Activated T-cell treated with anti-CD3 and anti-CD28 coated beads, Interleukin-2, amount 50 U/mL, for 72 hours (primary cell): ENCODE data around the gene CSF1R. TPM values are rescaled to one million over a fixed set of nuclear protein-coding genes. Genes with fewer than 3 reads are reported as not detected.

ENCODE experiments used
- ATAC-seq, 2 donors: fragments of 150-1000 bp; cut with Tn5 transposase; replicated peaks in 1 of 2; 2 replicates each; pipeline ENCODE4 v1.10.0; 2021; ENCODE audit warnings: moderate library complexity in 2 of 2, mild to moderate bottlenecking in 1 of 2
- DNase-seq, 2 donors: peaks; one replicate each; pipeline ENCODE4 v3.0.0; 2021 to 2022; ENCODE audit warnings: mixed read lengths in 1 of 2
- H3K27ac Mint-ChIP-seq: one replicate; pipeline ENCODE4 v1.8.0; 2022; ENCODE audit warnings: mild to moderate bottlenecking, moderate library complexity, mixed read lengths
- H3K27me3 Mint-ChIP-seq: one replicate; pipeline ENCODE4 v1.8.0; 2022; ENCODE audit warnings: low read depth, mixed read lengths
- H3K36me3 Mint-ChIP-seq, 2 donors: one replicate each; pipeline ENCODE4 v1.8.0; 2022; ENCODE audit warnings: mixed read lengths in 2 of 2, mild to moderate bottlenecking in 1 of 2; ENCODE audit not compliant: insufficient read depth in 2 of 2
- H3K4me1 Mint-ChIP-seq: one replicate; pipeline ENCODE4 v1.8.0; 2022; ENCODE audit warnings: low read depth, mixed read lengths
- H3K4me3 Mint-ChIP-seq, 2 donors: one replicate each; pipeline ENCODE4 v1.8.0; 2022; ENCODE audit warnings: mild to moderate bottlenecking in 2 of 2, mixed read lengths in 2 of 2, moderate library complexity in 2 of 2
- H3K9me3 Mint-ChIP-seq, 2 donors: one replicate each; pipeline ENCODE4 v1.8.0; 2022; ENCODE audit warnings: mixed read lengths in 2 of 2
- total RNA-seq, 2 donors: library from RNA; stranded (reverse); gene quantifications; one replicate each; pipeline ENCODE4 v1.2.3, GENCODE V29; 2022

CSF1R gene
- total RNA-seq, 2 donors from 2014 or later: 1.2 to 1.8 TPM

DNA sequence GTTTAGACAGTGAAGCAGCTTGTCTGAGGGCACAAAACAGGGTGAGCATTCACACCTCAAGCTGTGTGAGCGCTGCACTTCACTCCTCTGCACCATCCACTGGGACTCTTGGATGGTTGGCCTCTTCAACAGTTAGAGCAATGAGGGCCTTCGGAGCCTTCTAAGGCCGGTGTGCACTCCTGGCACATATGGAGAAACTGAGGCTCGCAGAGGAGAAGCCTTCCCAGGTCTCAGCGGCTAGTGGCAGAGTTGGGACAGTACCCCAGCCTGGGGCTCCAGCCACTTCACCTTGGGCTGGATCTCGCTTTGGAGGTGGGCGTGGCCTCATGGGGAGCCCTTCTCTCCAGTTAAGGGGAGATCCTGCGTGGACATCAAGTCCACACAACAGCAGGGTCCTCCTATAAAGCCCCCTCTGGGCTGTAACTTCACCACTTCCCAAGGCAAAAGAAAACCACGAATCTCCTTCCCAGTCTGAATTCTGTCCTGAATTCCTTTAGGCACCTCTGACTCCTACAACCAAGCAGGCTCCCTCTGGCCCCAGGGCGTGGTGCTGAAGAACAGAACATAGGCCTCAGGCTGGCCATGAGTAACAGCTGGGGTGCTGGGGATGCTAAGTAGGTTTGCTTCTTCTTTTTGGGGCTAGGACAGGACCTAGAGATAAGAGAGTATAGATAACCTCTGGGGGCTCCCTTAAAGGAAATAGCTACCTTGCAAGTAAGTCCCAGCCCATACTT is 30.5 kb upstream of the CSF1R start:
- no peak overlapping the region for H3K4me3 Mint-ChIP-seq
- H3K27me3 Mint-ChIP-seq: no peaks in the 10 kb centered on the region
- H3K9me3 Mint-ChIP-seq: no peaks in the 10 kb centered on the region
- no peak overlapping the region for H3K27ac Mint-ChIP-seq
- H3K36me3 Mint-ChIP-seq: no peaks in the 10 kb centered on the region
- ATAC-seq: no peak
- no peaks in the 10 kb centered on the region for H3K4me1 Mint-ChIP-seq
- no peak for DNase-seq

GRCh38 chr5:150114773-150115408 is 28.5 kb upstream of the CSF1R start:
- ATAC-seq (no peak), DNase-seq (no peak)
- H3K27me3 Mint-ChIP-seq: no peaks in the 10 kb centered on the region
- H3K4me3 Mint-ChIP-seq: no peak overlapping the region
- no peaks in the 10 kb centered on the region for H3K4me1 Mint-ChIP-seq
- H3K36me3 Mint-ChIP-seq: no peaks in the 10 kb centered on the region
- no peak overlapping the region for H3K27ac Mint-ChIP-seq
- no peaks in the 10 kb centered on the region for H3K9me3 Mint-ChIP-seq

DNA sequence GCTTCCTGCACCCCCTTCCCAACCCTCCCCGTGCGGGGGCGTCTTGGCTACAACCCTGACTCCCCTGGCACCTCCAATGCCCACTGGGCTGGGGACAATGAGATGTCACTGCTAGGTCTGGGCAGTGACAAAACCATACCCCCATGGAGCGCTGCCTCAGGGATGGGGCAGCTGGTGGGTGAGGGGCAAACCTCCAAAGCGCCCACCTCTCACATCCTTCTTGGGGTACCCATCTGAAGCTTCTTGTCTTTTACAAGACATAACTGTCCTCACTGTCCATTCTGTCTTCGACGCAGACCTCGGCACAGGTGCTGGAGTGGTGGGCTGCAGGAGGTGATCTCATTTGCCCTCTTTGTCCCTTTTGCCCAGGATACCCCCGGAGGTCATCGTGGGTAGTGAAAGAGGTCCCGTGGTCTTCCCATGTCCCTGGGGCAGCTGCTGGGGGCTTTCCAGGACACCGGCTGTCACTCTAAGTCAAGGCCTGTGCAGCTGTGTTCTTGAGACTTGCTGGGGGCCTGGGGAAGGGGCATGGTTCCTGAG is 27.8 kb upstream of the CSF1R start:
- no peak for DNase-seq
- ATAC-seq: no peak
- Mint-ChIP-seq H3K4me3 (no peak overlapping the region), H3K27ac (no peak overlapping the region), H3K9me3 (no peaks in the 10 kb centered on the region), H3K36me3 (no peaks in the 10 kb centered on the region), H3K27me3 (no peaks in the 10 kb centered on the region), H3K4me1 (no peaks in the 10 kb centered on the region)

DNA sequence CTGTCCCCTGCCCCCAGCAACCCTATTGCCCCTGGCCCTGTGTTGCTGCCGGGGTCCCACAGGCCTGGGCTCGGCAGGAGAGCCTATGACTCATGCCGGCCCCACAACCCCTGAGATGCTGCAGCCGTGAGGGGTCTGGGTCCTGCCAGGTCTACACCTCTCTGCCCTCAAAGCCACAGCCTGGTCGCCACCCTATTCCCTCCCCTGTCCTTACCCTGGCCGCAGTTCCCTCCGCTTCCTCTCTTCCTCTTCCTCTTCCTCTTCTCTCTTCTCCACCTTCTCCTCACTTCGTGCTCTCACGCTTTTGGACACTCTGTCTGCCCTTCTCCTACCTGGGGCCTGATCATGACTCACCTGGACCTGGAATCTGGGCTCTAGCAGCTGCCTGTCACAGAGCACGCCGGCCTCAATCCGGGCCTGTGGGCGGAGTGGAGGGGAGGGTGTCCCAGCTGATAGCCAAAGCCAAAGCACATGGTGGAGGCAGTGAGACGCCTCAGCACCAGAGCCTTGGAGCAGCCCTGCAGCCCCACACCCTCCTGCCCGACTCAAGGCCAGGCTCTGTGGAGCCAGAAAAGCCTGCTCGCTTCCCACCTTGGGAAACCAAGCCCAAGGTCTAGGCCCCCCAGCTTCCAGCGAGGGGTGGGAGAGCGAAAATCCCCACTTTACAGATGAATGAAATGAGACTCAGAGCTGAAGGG is 26.8 kb upstream of the CSF1R start:
- DNase-seq: no peak
- no peaks in the 10 kb centered on the region for H3K36me3 Mint-ChIP-seq
- no peak for ATAC-seq

GRCh38 chr5:150112201-150113046 is 26.1 kb upstream of the CSF1R start:
- Mint-ChIP-seq H3K4me1 (no peaks in the 10 kb centered on the region), H3K27me3 (no peaks in the 10 kb centered on the region), H3K27ac (no peak overlapping the region), H3K9me3 (no peaks in the 10 kb centered on the region), H3K36me3 (no peaks in the 10 kb centered on the region), H3K4me3 (no peak overlapping the region)
- no peak for ATAC-seq
- no peak for DNase-seq

More for the DNA sequence above, 26.8 kb upstream of the CSF1R start:
- Mint-ChIP-seq H3K4me1 (no peaks in the 10 kb centered on the region), H3K27me3 (no peaks in the 10 kb centered on the region), H3K9me3 (no peaks in the 10 kb centered on the region), H3K27ac (no peak overlapping the region), H3K4me3 (no peak overlapping the region)

- H3K27ac Mint-ChIP-seq: no peak overlapping the region
- H3K27me3 Mint-ChIP-seq: no peaks in the 10 kb centered on the region
- no peaks in the 10 kb centered on the region for H3K4me1 Mint-ChIP-seq
- no peak for ATAC-seq
- H3K9me3 Mint-ChIP-seq: no peaks in the 10 kb centered on the region
- H3K36me3 Mint-ChIP-seq: no peaks in the 10 kb centered on the region
- H3K4me3 Mint-ChIP-seq: no peak overlapping the region
- no peak for DNase-seq
Measured at GRCh38 chr5:150111122-150111521, 24.8 kb upstream of the CSF1R start.

DNA sequence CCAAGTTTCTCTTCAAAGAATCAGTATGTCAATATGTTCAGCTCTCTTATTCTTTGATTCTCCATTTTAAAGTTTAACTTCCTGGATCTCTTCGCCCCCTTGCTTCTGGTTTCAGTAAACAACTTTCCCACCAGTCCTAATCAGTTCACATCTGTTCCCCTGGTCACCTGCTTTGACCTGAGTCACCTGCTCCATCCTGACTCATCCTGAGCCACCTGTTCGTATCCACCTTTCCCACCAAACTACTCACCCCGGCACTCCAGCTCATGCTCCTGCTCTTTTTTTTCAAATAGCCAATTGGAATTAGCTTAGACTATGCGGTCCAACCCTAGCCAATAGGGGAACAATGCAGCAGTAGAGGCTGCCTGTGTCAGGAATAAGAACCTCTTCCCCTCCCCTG is 23.6 kb upstream of the CSF1R start:
- H3K27ac Mint-ChIP-seq: no peak overlapping the region
- H3K4me3 Mint-ChIP-seq: no peak overlapping the region
- H3K4me1 Mint-ChIP-seq: no peaks in the 10 kb centered on the region
- H3K27me3 Mint-ChIP-seq: no peaks in the 10 kb centered on the region
- H3K36me3 Mint-ChIP-seq: no peaks in the 10 kb centered on the region
- DNase-seq (no peak), ATAC-seq (no peak)
- no peaks in the 10 kb centered on the region for H3K9me3 Mint-ChIP-seq

DNA sequence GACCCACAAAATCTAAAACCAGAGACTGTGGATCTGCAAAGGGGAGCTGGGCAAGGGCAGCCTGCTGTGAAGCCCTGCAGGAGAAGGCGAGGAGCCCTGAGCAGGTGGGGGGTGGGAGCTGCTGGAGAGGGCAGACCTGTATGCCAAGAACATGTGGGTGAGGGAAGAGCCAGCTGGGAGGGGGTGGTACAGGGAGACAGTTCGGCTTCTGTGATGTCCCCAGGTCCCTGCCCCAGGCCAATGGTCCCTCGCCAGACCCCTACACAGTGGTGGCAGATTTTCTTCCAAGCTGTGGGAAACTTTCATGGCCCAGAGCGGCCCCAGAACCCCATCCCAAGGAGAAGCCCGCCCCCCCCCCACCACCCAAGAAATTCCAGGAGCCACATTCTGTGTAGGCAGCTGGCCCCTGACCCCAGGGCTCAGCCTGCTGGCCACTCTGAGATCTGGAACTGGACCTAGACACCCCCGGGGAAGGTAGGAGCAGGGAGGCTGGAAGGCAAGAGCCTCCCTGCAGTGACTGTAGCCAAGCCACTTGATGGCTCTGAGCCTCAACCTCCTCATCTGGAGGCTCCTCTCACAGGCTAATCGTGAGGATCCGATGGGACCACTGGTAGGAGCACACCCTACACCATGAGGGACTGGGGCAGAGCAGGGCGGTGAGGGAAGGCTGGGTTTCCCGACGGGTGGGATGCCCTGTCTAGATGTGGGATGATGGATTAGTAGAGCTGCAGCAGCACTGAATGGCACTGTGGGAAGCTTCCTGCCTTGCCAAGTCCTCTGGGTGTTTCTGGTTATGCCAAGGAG is 22.6 kb upstream of the CSF1R start:
- H3K36me3 Mint-ChIP-seq: no peaks in the 10 kb centered on the region
- no peak overlapping the region for H3K4me3 Mint-ChIP-seq

GRCh38 chr5:150107909-150108447 is 21.6 kb upstream of the CSF1R start:
- Mint-ChIP-seq H3K4me1 (no peaks in the 10 kb centered on the region), H3K36me3 (no peaks in the 10 kb centered on the region), H3K4me3 (no peak overlapping the region), H3K9me3 (no peaks in the 10 kb centered on the region), H3K27ac (no peak overlapping the region), H3K27me3 (no peaks in the 10 kb centered on the region)
- ATAC-seq (no peak), DNase-seq (no peak)

More for the DNA sequence above, 22.6 kb upstream of the CSF1R start:
- Mint-ChIP-seq H3K9me3 (no peaks in the 10 kb centered on the region), H3K4me1 (no peaks in the 10 kb centered on the region), H3K27me3 (no peaks in the 10 kb centered on the region), H3K27ac (no peak overlapping the region)
- DNase-seq: no peak
- no peak for ATAC-seq

DNA sequence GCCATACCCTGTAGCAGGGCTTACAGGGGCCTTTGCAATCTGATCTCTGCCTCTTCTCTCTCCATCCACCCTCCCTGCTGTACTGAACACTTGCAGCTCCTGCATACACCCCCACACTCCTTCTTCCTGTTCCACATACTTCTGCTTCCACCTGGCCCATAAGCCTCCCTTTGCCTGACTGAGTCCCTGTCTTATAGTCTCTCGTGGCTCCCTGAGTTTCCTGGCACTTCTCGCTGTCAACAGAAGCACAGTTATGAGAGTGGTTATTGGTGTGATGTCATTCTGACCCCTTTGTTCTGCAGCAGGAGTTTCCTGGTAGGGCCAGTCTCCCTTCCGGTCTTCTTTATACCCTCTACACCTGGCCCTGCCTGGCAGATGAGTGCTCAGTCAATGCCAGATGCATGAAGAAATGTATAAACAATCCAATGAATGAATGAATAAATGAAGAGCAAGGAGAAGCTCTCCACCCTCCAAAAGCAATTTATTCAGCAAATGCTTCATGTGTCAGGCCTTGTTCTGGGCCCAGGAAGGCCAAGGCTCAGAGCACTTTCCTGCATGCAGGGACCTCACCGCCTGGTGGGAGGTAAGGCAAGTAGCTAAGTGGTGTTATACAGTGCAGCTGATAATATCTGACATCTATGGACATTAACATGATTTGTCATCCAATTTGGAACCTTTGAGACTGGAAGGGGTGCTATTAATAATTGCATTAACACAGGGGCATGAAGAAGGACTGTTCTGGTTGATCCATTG is 20.5 kb upstream of the CSF1R start:
- Mint-ChIP-seq H3K9me3 (no peaks in the 10 kb centered on the region), H3K27ac (no peak overlapping the region), H3K36me3 (no peaks in the 10 kb centered on the region), H3K4me1 (no peaks in the 10 kb centered on the region), H3K27me3 (no peaks in the 10 kb centered on the region), H3K4me3 (no peak overlapping the region)
- ATAC-seq: no peak
- DNase-seq: no peak

GRCh38 chr5:150105928-150106615 is 19.7 kb upstream of the CSF1R start:
- no peaks in the 10 kb centered on the region for H3K27me3 Mint-ChIP-seq
- no peak for ATAC-seq
- H3K27ac Mint-ChIP-seq: no peak overlapping the region
- H3K36me3 Mint-ChIP-seq: no peaks in the 10 kb centered on the region
- H3K4me1 Mint-ChIP-seq: no peaks in the 10 kb centered on the region
- no peaks in the 10 kb centered on the region for H3K9me3 Mint-ChIP-seq
- H3K4me3 Mint-ChIP-seq: no peak overlapping the region
- DNase-seq: no peak
